HG02870 (cell line): ENCODE results near the gene CCDC18.
"Not testable (repeated sequence)": the region's sequence is repeated elsewhere in the genome, so short reads cannot be mapped to it uniquely, and the experiment has no call there.

Experiments used
- ATAC-seq: cut with Tn5 transposase; IDR thresholded peaks from one replicate; pipeline ENCODE4 v1.9.1; 2021; ENCODE audit warnings: mild to moderate bottlenecking, moderate library complexity; ENCODE audit not compliant: unreplicated experiment

CCDC18 gene

GRCh38 chr1:93180723-93181613 is at the start of gene CCDC18:
CCDC18 (plus strand) TSS chr1:93180724; CDS start chr1:93183362, 2,638 bp downstream.
- peak; percentile 11 for ATAC-seq

GRCh38 chr1:93132638-93133037 is 47.9 kb upstream of the CCDC18 start:
- no peak for ATAC-seq

- ATAC-seq = no peak
Measured at GRCh38 chr1:93136445-93136844, 44.1 kb upstream of the CCDC18 start.

GRCh38 chr1:93137604-93138292 is 42.8 kb upstream of the CCDC18 start:
- no peak for ATAC-seq

- no peak for ATAC-seq
Measured at GRCh38 chr1:93140106-93140505, 40.4 kb upstream of the CCDC18 start.

GRCh38 chr1:93142161-93142560 is 38.4 kb upstream of the CCDC18 start:
- ATAC-seq = no peak

GRCh38 chr1:93143136-93143535 is 37.4 kb upstream of the CCDC18 start:
- ATAC-seq = peak; percentile 74

- ATAC-seq = no peak
Measured at GRCh38 chr1:93143769-93144168, 36.8 kb upstream of the CCDC18 start.

GRCh38 chr1:93148001-93148400 is 32.5 kb upstream of the CCDC18 start:
- no peak for ATAC-seq

GRCh38 chr1:93150729-93151128 is 29.8 kb upstream of the CCDC18 start:
- ATAC-seq = no peak

GRCh38 chr1:93151474-93151873 is 29.1 kb upstream of the CCDC18 start:
- no peak for ATAC-seq

GRCh38 chr1:93152835-93153234 is 27.7 kb upstream of the CCDC18 start:
- ATAC-seq = no peak

- no peak for ATAC-seq
Measured at GRCh38 chr1:93154898-93155297, 25.6 kb upstream of the CCDC18 start.

GRCh38 chr1:93155335-93155734 is 25.2 kb upstream of the CCDC18 start:
- ATAC-seq = no peak

- ATAC-seq = no peak
Measured at GRCh38 chr1:93159337-93159736, 21.2 kb upstream of the CCDC18 start.

- ATAC-seq = not testable (repeated sequence)
Measured at GRCh38 chr1:93163314-93163713, 17.2 kb upstream of the CCDC18 start.

GRCh38 chr1:93164816-93165215 is 15.7 kb upstream of the CCDC18 start:
- ATAC-seq = no peak

- not testable (repeated sequence) for ATAC-seq
Measured at GRCh38 chr1:93165895-93166294, 14.6 kb upstream of the CCDC18 start.

GRCh38 chr1:93167006-93167405 is 13.5 kb upstream of the CCDC18 start:
- no peak for ATAC-seq

- ATAC-seq = not testable (repeated sequence)
Measured at GRCh38 chr1:93170141-93170678, 10.3 kb upstream of the CCDC18 start.

GRCh38 chr1:93171549-93172034 is 8.9 kb upstream of the CCDC18 start:
- no peak for ATAC-seq

GRCh38 chr1:93172778-93173177 is 7.7 kb upstream of the CCDC18 start:
- no peak for ATAC-seq
